ENCODE data around the gene CCDC7.

DNA sequence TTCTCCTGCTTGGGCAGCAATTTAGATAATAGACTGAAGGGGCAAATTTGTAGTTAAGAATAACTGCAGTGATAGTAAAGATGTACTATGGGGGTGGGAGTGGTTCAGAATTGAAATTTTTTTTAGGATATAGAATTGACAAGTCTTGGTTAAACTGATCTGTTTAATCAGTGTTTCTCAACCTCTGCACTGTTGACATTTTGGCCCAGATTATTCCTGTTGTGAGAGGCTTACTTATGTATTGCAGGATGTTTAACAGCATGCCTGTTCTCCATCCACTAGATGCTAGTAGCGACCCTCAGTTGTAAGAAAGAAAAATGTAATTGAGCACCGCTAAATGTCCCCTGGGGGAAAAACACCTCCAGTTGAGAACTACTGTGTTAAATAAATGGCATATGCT lies 176.5 kb downstream of the CCDC7 start:
- TF ChIP-seq EZH2 (IDR thresholded peaks at IDR 0.05) (no peak), JUND (IDR thresholded peaks at IDR 0.05) (no peak), POLR2AphosphoS5 (IDR thresholded peaks at IDR 0.05; ENCODE audit: low read depth, low read length) (no peak), YY1 (IDR thresholded peaks at IDR 0.05; ENCODE audit: extremely low read depth, insufficient replicate concordance, low read depth, low read length) (no peak), ZNF274 (IDR thresholded peaks at IDR 0.05; ENCODE audit: low read depth, low read length) (no peak), SIN3A (IDR thresholded peaks at IDR 0.05; ENCODE audit: low read depth) (no peak), POLR2A (IDR thresholded peaks at IDR 0.05; ENCODE audit: borderline replicate concordance, extremely low read depth, insufficient read depth, insufficient read length) (no peak), CEBPB (IDR thresholded peaks at IDR 0.05; ENCODE audit: low read depth) (no peak), TCF7L2 (IDR thresholded peaks at IDR 0.05; ENCODE audit: borderline replicate concordance, extremely low read depth, insufficient read depth, insufficient read length) (no peak), EZH2phosphoT487 (IDR thresholded peaks at IDR 0.05; ENCODE audit: borderline replicate concordance) (no peak)
- TF ChIP-seq, protein P1, sequence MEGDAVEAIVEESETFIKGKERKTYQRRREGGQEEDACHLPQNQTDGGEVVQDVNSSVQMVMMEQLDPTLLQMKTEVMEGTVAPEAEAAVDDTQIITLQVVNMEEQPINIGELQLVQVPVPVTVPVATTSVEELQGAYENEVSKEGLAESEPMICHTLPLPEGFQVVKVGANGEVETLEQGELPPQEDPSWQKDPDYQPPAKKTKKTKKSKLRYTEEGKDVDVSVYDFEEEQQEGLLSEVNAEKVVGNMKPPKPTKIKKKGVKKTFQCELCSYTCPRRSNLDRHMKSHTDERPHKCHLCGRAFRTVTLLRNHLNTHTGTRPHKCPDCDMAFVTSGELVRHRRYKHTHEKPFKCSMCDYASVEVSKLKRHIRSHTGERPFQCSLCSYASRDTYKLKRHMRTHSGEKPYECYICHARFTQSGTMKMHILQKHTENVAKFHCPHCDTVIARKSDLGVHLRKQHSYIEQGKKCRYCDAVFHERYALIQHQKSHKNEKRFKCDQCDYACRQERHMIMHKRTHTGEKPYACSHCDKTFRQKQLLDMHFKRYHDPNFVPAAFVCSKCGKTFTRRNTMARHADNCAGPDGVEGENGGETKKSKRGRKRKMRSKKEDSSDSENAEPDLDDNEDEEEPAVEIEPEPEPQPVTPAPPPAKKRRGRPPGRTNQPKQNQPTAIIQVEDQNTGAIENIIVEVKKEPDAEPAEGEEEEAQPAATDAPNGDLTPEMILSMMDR (IDR thresholded peaks at IDR 0.05 in 2 of 3, conservative IDR thresholded peaks at IDR 0.05 in 1 of 3; ENCODE audit: borderline replicate concordance in 1 of 3, insufficient read depth in 1 of 3, low read depth in 2 of 3, low read length in 2 of 3), result no peak
- TF ChIP-seq, protein P2, sequence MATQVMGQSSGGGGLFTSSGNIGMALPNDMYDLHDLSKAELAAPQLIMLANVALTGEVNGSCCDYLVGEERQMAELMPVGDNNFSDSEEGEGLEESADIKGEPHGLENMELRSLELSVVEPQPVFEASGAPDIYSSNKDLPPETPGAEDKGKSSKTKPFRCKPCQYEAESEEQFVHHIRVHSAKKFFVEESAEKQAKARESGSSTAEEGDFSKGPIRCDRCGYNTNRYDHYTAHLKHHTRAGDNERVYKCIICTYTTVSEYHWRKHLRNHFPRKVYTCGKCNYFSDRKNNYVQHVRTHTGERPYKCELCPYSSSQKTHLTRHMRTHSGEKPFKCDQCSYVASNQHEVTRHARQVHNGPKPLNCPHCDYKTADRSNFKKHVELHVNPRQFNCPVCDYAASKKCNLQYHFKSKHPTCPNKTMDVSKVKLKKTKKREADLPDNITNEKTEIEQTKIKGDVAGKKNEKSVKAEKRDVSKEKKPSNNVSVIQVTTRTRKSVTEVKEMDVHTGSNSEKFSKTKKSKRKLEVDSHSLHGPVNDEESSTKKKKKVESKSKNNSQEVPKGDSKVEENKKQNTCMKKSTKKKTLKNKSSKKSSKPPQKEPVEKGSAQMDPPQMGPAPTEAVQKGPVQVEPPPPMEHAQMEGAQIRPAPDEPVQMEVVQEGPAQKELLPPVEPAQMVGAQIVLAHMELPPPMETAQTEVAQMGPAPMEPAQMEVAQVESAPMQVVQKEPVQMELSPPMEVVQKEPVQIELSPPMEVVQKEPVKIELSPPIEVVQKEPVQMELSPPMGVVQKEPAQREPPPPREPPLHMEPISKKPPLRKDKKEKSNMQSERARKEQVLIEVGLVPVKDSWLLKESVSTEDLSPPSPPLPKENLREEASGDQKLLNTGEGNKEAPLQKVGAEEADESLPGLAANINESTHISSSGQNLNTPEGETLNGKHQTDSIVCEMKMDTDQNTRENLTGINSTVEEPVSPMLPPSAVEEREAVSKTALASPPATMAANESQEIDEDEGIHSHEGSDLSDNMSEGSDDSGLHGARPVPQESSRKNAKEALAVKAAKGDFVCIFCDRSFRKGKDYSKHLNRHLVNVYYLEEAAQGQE (IDR thresholded peaks at IDR 0.05; ENCODE audit: low read depth), result no peak
